HG02981 (cell line): Measurements from ENCODE around the gene PTTG2.
"Not testable (repeated sequence)": the region's sequence is repeated elsewhere in the genome, so short reads cannot be mapped to it uniquely, and the experiment has no call there.

Experiments used
- ATAC-seq: cut with Tn5 transposase; IDR thresholded peaks from one replicate; pipeline ENCODE4 v1.9.1; 2021; ENCODE audit warnings: mild to moderate bottlenecking, moderate library complexity; ENCODE audit not compliant: unreplicated experiment

Gene PTTG2

GRCh38 chr4:37960098-37960497 is at the start of gene PTTG2:
Gene PTTG2 (plus strand): TSS chr4:37960398. CDS start chr4:37960435, 37 bp downstream.
- ATAC-seq, result no peak

- no peak for ATAC-seq
Measured at GRCh38 chr4:37914539-37914938, 45.7 kb upstream of the PTTG2 start.

GRCh38 chr4:37917388-37917787 is 42.8 kb upstream of the PTTG2 start:
- no peak for ATAC-seq

- no peak for ATAC-seq
Measured at GRCh38 chr4:37918653-37919052, 41.5 kb upstream of the PTTG2 start.

- ATAC-seq, result no peak
Measured at GRCh38 chr4:37922328-37922727, 37.9 kb upstream of the PTTG2 start.

- ATAC-seq, result not testable (repeated sequence)
Measured at GRCh38 chr4:37923089-37923488, 37.1 kb upstream of the PTTG2 start.

GRCh38 chr4:37924946-37925345 is 35.3 kb upstream of the PTTG2 start:
- no peak for ATAC-seq

- no peak for ATAC-seq
Measured at GRCh38 chr4:37927434-37927833, 32.8 kb upstream of the PTTG2 start.

GRCh38 chr4:37928426-37929416 is 31.5 kb upstream of the PTTG2 start:
- ATAC-seq, result no peak

GRCh38 chr4:37934096-37934495 is 26.1 kb upstream of the PTTG2 start:
- no peak for ATAC-seq

- ATAC-seq, result no peak
Measured at GRCh38 chr4:37934609-37935008, 25.6 kb upstream of the PTTG2 start.

- ATAC-seq, result no peak
Measured at GRCh38 chr4:37935026-37935425, 25.2 kb upstream of the PTTG2 start.

- ATAC-seq, result no peak
Measured at GRCh38 chr4:37936889-37937498, 23.2 kb upstream of the PTTG2 start.

GRCh38 chr4:37938208-37938607 is 22.0 kb upstream of the PTTG2 start:
- ATAC-seq, result no peak

GRCh38 chr4:37946503-37947179 is 13.6 kb upstream of the PTTG2 start:
- ATAC-seq, result no peak

GRCh38 chr4:37948542-37948941 is 11.7 kb upstream of the PTTG2 start:
- no peak for ATAC-seq

- no peak for ATAC-seq
Measured at GRCh38 chr4:37949636-37950426, 10.4 kb upstream of the PTTG2 start.

GRCh38 chr4:37951461-37952352 is 8.5 kb upstream of the PTTG2 start:
- no peak for ATAC-seq

- no peak for ATAC-seq
Measured at GRCh38 chr4:37953156-37953555, 7.0 kb upstream of the PTTG2 start.
